A673 (cell line): ENCODE results near the gene MTHFD2L.

Source experiments
- EZH2 ChIP-seq: fragments of 200-600 bp; sonication (generic); IDR thresholded peaks from 2 replicates; pipeline ENCODE4 v1.6.1; 2017; ENCODE audit warnings: borderline replicate concordance, low read depth, mild to moderate bottlenecking, mixed read lengths, antibody characterized with exemption, low read length; ENCODE audit not compliant: poor library complexity, severe bottlenecking
- TF ChIP-seq, protein P1 (sequence below): fragments of 300-800, 200-600 bp; sonication (generic); conservative IDR thresholded peaks from 2 replicates; pipeline ENCODE4 v1.5.1; 2017; ENCODE audit warnings: low read depth, mild to moderate bottlenecking, antibody characterized with exemption, low read length, moderate library complexity, mixed read lengths

DNA sequence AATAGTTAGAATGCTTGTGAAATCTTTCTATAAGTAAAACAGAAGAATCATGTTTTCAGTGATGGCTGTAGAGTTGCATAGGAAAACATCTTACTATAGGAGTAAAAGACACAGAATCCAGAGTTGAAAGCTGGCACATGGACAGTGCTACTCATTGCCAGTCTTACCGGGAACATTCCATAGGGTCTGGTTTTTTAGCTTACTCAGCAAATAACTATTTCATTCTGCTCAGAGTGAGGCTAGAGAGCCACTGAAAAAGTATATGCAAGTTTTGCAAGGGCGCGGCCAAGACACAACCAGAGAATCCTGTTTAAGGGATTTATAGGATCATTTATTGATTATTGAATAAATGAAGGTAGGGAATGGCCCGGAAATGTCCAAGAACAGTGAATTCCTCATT, 60.3 kb downstream of the MTHFD2L start:
- TF ChIP-seq, protein P1, sequence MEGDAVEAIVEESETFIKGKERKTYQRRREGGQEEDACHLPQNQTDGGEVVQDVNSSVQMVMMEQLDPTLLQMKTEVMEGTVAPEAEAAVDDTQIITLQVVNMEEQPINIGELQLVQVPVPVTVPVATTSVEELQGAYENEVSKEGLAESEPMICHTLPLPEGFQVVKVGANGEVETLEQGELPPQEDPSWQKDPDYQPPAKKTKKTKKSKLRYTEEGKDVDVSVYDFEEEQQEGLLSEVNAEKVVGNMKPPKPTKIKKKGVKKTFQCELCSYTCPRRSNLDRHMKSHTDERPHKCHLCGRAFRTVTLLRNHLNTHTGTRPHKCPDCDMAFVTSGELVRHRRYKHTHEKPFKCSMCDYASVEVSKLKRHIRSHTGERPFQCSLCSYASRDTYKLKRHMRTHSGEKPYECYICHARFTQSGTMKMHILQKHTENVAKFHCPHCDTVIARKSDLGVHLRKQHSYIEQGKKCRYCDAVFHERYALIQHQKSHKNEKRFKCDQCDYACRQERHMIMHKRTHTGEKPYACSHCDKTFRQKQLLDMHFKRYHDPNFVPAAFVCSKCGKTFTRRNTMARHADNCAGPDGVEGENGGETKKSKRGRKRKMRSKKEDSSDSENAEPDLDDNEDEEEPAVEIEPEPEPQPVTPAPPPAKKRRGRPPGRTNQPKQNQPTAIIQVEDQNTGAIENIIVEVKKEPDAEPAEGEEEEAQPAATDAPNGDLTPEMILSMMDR, result no peak
- TF ChIP-seq EZH2, result no peak
